Mesenchymal stem cell (in vitro differentiated cells and primary cell): Measurements from ENCODE around the gene ESYT2.

Experiments used
- DNase-seq: peaks from one replicate; pipeline ENCODE4 v3.0.0-alpha.2; 2013
- H2AFZ ChIP-seq: one replicate; pipeline ENCODE4 v1.6.1; 2013; ENCODE audit warnings: low read depth, mild to moderate bottlenecking, control low read depth, inconsistent platforms, low read length, moderate library complexity
- H2AK5ac ChIP-seq: 2 replicates; pipeline ENCODE4 v1.6.1; 2013; ENCODE audit warnings: low read length, moderate library complexity, mild to moderate bottlenecking, inconsistent platforms; ENCODE audit not compliant: severe bottlenecking
- H2BK120ac ChIP-seq: one replicate; pipeline ENCODE4 v1.6.1; 2013; ENCODE audit warnings: low read depth, mild to moderate bottlenecking, inconsistent platforms, low read length, moderate library complexity
- H2BK12ac ChIP-seq, 2 experiments: one replicate each; pipeline ENCODE4 v1.6.1; 2013; ENCODE audit warnings: inconsistent platforms in 2 of 2, low read length in 2 of 2, mild to moderate bottlenecking in 2 of 2, moderate library complexity in 2 of 2, control low read depth in 1 of 2
- H2BK15ac ChIP-seq: one replicate; pipeline ENCODE4 v1.6.1; 2013; ENCODE audit warnings: mild to moderate bottlenecking, low read depth, inconsistent platforms; ENCODE audit not compliant: poor library complexity, severe bottlenecking
- H2BK5ac ChIP-seq: 2 replicates; pipeline ENCODE4 v1.6.1; 2013; ENCODE audit warnings: low read depth, mild to moderate bottlenecking, low read length, control low read depth, inconsistent platforms; ENCODE audit not compliant: poor library complexity, severe bottlenecking
- H3K14ac ChIP-seq, 2 experiments: one replicate each; pipeline ENCODE4 v1.6.1; 2013; ENCODE audit warnings: inconsistent platforms in 2 of 2, low read length in 2 of 2, control low read depth in 1 of 2, mild to moderate bottlenecking in 1 of 2, moderate library complexity in 1 of 2
- H3K18ac ChIP-seq, 2 experiments: one replicate each; pipeline ENCODE4 v1.6.1; 2013; ENCODE audit warnings: inconsistent platforms in 2 of 2, low read length in 2 of 2, control low read depth in 1 of 2, low read depth in 1 of 2, mild to moderate bottlenecking in 1 of 2
- H3K23ac ChIP-seq, 2 experiments: one replicate each; pipeline ENCODE4 v1.6.1; 2013; ENCODE audit warnings: inconsistent platforms in 2 of 2, low read length in 2 of 2, mild to moderate bottlenecking in 2 of 2, moderate library complexity in 2 of 2, control low read depth in 1 of 2
- H3K27ac ChIP-seq: 2 replicates; pipeline ENCODE4 v1.5.1; 2013; ENCODE audit warnings: mild to moderate bottlenecking, moderate library complexity, low read length, control low read depth, inconsistent platforms; ENCODE audit not compliant: poor library complexity, severe bottlenecking
- H3K27me3 ChIP-seq, 2 experiments: 2 replicates each; pipeline versions ENCODE4 v1.6.1 to v1.7.0; 2013; ENCODE audit warnings: low read length in 2 of 2, mild to moderate bottlenecking in 2 of 2, moderate library complexity in 2 of 2, control low read depth in 1 of 2, inconsistent platforms in 1 of 2; ENCODE audit not compliant: control insufficient read depth in 1 of 2, insufficient read depth in 1 of 2
- H3K36me3 ChIP-seq, 2 experiments: 2 replicates each; pipeline versions ENCODE4 v1.6.1 to v1.7.0; 2013; ENCODE audit warnings: low read length in 2 of 2, control low read depth in 1 of 2, inconsistent platforms in 1 of 2, low read depth in 1 of 2, mild to moderate bottlenecking in 1 of 2; ENCODE audit not compliant: insufficient read depth in 2 of 2, control insufficient read depth in 1 of 2
- H3K4ac ChIP-seq, 2 experiments: one replicate each; pipeline ENCODE4 v1.6.1; 2013; ENCODE audit warnings: inconsistent platforms in 2 of 2, low read length in 2 of 2, mild to moderate bottlenecking in 2 of 2, moderate library complexity in 2 of 2, control low read depth in 1 of 2, low read depth in 1 of 2
- H3K4me1 ChIP-seq: 2 replicates; pipeline ENCODE4 v1.6.1; 2013; ENCODE audit warnings: low read depth, low read length, control low read depth; ENCODE audit not compliant: control insufficient read depth, insufficient read depth
- H3K4me2 ChIP-seq: 2 replicates; pipeline ENCODE4 v1.6.1; 2013; ENCODE audit warnings: low read length, mild to moderate bottlenecking, inconsistent platforms; ENCODE audit not compliant: poor library complexity, severe bottlenecking
- H3K4me3 ChIP-seq, 2 experiments: 2 replicates each; pipeline versions ENCODE4 v1.5.1 to v1.7.0; 2013; ENCODE audit warnings: low read length in 2 of 2, mild to moderate bottlenecking in 2 of 2, control low read depth in 1 of 2, low read depth in 1 of 2; ENCODE audit not compliant: insufficient read depth in 1 of 2
- H3K79me1 ChIP-seq: replicated peaks from 2 replicates; pipeline ENCODE4 v1.6.1; 2013; ENCODE audit warnings: mild to moderate bottlenecking, control low read depth, low read length, inconsistent platforms; ENCODE audit not compliant: poor library complexity, severe bottlenecking
- H3K9ac ChIP-seq: 2 replicates; pipeline ENCODE4 v1.7.0; 2013; ENCODE audit warnings: mild to moderate bottlenecking, low read length, moderate library complexity
- H3K9me3 ChIP-seq: 2 replicates; pipeline ENCODE4 v1.7.0; 2013; ENCODE audit warnings: mild to moderate bottlenecking, low read length; ENCODE audit not compliant: control insufficient read depth
- H4K8ac ChIP-seq: one replicate; pipeline ENCODE4 v1.6.1; 2013; ENCODE audit warnings: inconsistent platforms, mild to moderate bottlenecking, low read length, moderate library complexity
- H4K91ac ChIP-seq: one replicate; pipeline ENCODE4 v1.6.1; 2013; ENCODE audit warnings: mild to moderate bottlenecking, low read length, inconsistent platforms
- WGBS: methylation state at CpG from one replicate; pipeline ENCODE4 v1.1.7; 2013; ENCODE audit warnings: mixed read lengths; 5-methylcytosine and 5-hydroxymethylcytosine counted together

The ESYT2 gene

DNA sequence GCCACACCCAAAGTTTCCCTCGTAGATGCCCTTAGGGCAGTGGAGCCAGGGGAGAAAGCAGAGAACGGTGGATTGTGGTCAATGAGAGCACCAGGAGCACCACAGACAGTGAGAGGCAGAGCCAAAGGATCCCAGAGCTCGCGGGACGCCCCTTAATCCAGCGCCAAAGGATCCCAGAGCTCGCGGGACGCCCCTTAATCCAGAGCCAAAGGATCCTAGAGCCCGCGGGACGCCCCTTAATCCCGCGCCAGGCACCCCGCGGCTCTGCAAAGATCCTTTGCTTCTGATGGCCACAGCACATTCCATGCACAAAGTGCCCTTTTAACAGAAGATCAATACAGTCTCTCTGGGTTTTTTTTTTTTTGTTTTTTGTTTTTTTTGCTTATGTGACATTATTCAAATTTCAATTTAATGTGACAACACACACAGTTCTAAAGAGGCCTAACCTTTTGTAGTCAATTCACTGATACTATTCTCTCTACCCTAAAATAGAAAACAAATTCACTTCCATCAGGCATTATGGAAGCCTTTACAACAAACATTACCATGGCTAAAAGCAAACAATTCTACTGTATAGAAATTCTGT, 71.8 kb downstream of the ESYT2 start:
- Histone ChIP-seq H4K91ac (no peak overlapping the region), H2AK5ac (no peak overlapping the region), H3K4me3 (no peak overlapping the region), H2BK120ac (no peak overlapping the region), H3K14ac (no peak overlapping the region), H3K36me3 (peaks cover 54 to 90% of the 10 kb centered on the region in 2 experiments), H3K9ac (no peak overlapping the region), H2BK15ac (no peak overlapping the region), H3K27me3 (no peaks in the 10 kb centered on the region), H3K4me2 (no peak overlapping the region), H3K4ac (no peak overlapping the region), H3K27ac (no peak overlapping the region), H2AFZ (no peak overlapping the region), H4K8ac (no peak overlapping the region), H2BK5ac (no peak overlapping the region), H3K79me1 (peaks cover 28% of the 10 kb centered on the region), H3K18ac (no peak overlapping the region), H3K4me1 (peaks cover 3% of the 10 kb centered on the region), H2BK12ac (no peak overlapping the region), H3K23ac (no peak overlapping the region), H3K9me3 (no peaks in the 10 kb centered on the region)
- WGBS, result 95% methylated on average over 16 of the region's 16 CpGs
- no peak for DNase-seq

GRCh38 chr7:158754746-158755444, 74.4 kb downstream of the ESYT2 start:
- WGBS, result 88% methylated on average over 11 of the region's 11 CpGs

GRCh38 chr7:158753900-158754299, 75.4 kb downstream of the ESYT2 start:
- Histone ChIP-seq H2AFZ (no peak overlapping the region), H2BK5ac (no peak overlapping the region), H3K9ac (no peak overlapping the region), H4K8ac (no peak overlapping the region), H3K14ac (no peak overlapping the region), H2BK15ac (no peak overlapping the region), H3K9me3 (no peaks in the 10 kb centered on the region), H3K27ac (no peak overlapping the region), H3K4me3 (no peak overlapping the region), H4K91ac (no peak overlapping the region), H2AK5ac (no peak overlapping the region), H3K4ac (no peak overlapping the region), H3K18ac (no peak overlapping the region), H3K4me2 (no peak overlapping the region), H2BK12ac (no peak overlapping the region), H3K79me1 (peaks cover 23% of the 10 kb centered on the region), H3K27me3 (no peaks in the 10 kb centered on the region), H3K36me3 (peaks cover 38 to 89% of the 10 kb centered on the region in 2 experiments), H2BK120ac (no peak overlapping the region), H3K23ac (no peak overlapping the region), H3K4me1 (peaks cover 2% of the 10 kb centered on the region)
- WGBS, result 98% methylated on average over 4 of the region's 5 CpGs
- no peak for DNase-seq

More at GRCh38 chr7:158754746-158755444, 74.4 kb downstream of the ESYT2 start:
- DNase-seq, result peak; percentile 13
- Histone ChIP-seq H3K27ac (no peak overlapping the region), H3K18ac (no peak overlapping the region), H4K8ac (no peak overlapping the region), H2BK120ac (no peak overlapping the region), H3K14ac (no peak overlapping the region), H3K9ac (no peak overlapping the region), H3K9me3 (no peaks in the 10 kb centered on the region), H2AK5ac (no peak overlapping the region), H2BK5ac (no peak overlapping the region), H2BK15ac (no peak overlapping the region), H4K91ac (no peak overlapping the region), H3K27me3 (no peaks in the 10 kb centered on the region), H3K79me1 (peaks cover 23% of the 10 kb centered on the region), H3K36me3 (peaks cover 37 to 89% of the 10 kb centered on the region in 2 experiments), H3K4ac (no peak overlapping the region), H2BK12ac (no peak overlapping the region), H3K23ac (no peak overlapping the region), H3K4me1 (peaks cover 2% of the 10 kb centered on the region), H3K4me2 (no peak overlapping the region), H3K4me3 (no peak overlapping the region), H2AFZ (no peak overlapping the region)

GRCh38 chr7:158751751-158752150, 77.6 kb downstream of the ESYT2 start:
- no peak overlapping the region for H3K14ac ChIP-seq
- no peak for DNase-seq
- no peak overlapping the region for H2BK12ac ChIP-seq
- 100% methylated on average over 1 of the region's 3 CpGs for WGBS
- H3K18ac ChIP-seq, result no peak overlapping the region
- peaks cover 2% of the 10 kb centered on the region for H3K4me1 ChIP-seq
- no peak overlapping the region for H3K27ac ChIP-seq
- no peak overlapping the region for H2BK5ac ChIP-seq
- no peak overlapping the region for H3K23ac ChIP-seq
- H2BK120ac ChIP-seq, result no peak overlapping the region
- H2AFZ ChIP-seq, result no peak overlapping the region
- H3K4me2 ChIP-seq, result no peak overlapping the region
- H3K79me1 ChIP-seq, result peaks cover 23% of the 10 kb centered on the region
- H4K91ac ChIP-seq, result no peak overlapping the region
- no peaks in the 10 kb centered on the region for H3K9me3 ChIP-seq
- no peak overlapping the region for H3K9ac ChIP-seq
- no peak overlapping the region for H2BK15ac ChIP-seq
- H2AK5ac ChIP-seq, result no peak overlapping the region
- H4K8ac ChIP-seq, result no peak overlapping the region
- H3K4me3 ChIP-seq, result no peak overlapping the region
- H3K36me3 ChIP-seq, result peaks cover 35 to 88% of the 10 kb centered on the region in 2 experiments
- no peaks in the 10 kb centered on the region for H3K27me3 ChIP-seq
- H3K4ac ChIP-seq, result no peak overlapping the region
